Measurements from ENCODE around the gene SPX. TPM values are rescaled to one million over a fixed set of nuclear protein-coding genes. Genes with fewer than 3 reads are reported as not detected.

The SPX gene
- total and polyA plus RNA-seq, 11 donors, result 1.8 to 20.0 (median 12.8) TPM

- H3K36me3 ChIP-seq, result no peaks in the 10 kb centered on the region
- H3K27me3 ChIP-seq, result no peaks in the 10 kb centered on the region
- no peaks in the 10 kb centered on the region for H3K9me3 ChIP-seq
- ATAC-seq (no peak), DNase-seq (no peak)
- no peaks in the 10 kb centered on the region for H3K4me1 ChIP-seq
- no peak overlapping the region for H3K4me3 ChIP-seq
- TF ChIP-seq CTCF (IDR thresholded peaks at IDR 0.05), result no peak
- TF ChIP-seq POLR2A (IDR thresholded peaks at IDR 0.05), result no peak
- intact Hi-C loops (cut with DNase I), result no loop called here
- WGBS, 4 donors, result 39 to 60% (median 54%) methylated on average over 2 of the region's 2 CpGs
- no peak overlapping the region for H3K27ac ChIP-seq
These were observed 35.1 kb downstream of the SPX start for GRCh38 chr12:21561158-21561557.

- H3K4me3 ChIP-seq, result no peak overlapping the region
- H3K27me3 ChIP-seq, result no peaks in the 10 kb centered on the region
- TF ChIP-seq CTCF (IDR thresholded peaks at IDR 0.05), result no peak
- TF ChIP-seq POLR2A (IDR thresholded peaks at IDR 0.05), result no peak
- DNase-seq, result no peak
- no peak for ATAC-seq
- no peak overlapping the region for H3K27ac ChIP-seq
- H3K4me1 ChIP-seq, result no peaks in the 10 kb centered on the region
- H3K9me3 ChIP-seq, result no peaks in the 10 kb centered on the region
- intact Hi-C loops (cut with DNase I), result no loop called here
- 77 to 80% (median 79%) methylated on average over 2 of the region's 2 CpGs for WGBS, 4 donors
- no peaks in the 10 kb centered on the region for H3K36me3 ChIP-seq
These were observed 36.8 kb downstream of the SPX start for GRCh38 chr12:21562859-21563258.

- WGBS, 4 donors, result 85 to 89% (median 85%) methylated on average over 5 of the region's 5 CpGs
- intact Hi-C loops (cut with DNase I), result no loop called here
- DNase-seq, result no peak
- no peaks in the 10 kb centered on the region for H3K36me3 ChIP-seq
- H3K4me3 ChIP-seq, result no peak overlapping the region
- no peak for TF ChIP-seq CTCF (IDR thresholded peaks at IDR 0.05)
- ATAC-seq, result no peak
- no peaks in the 10 kb centered on the region for H3K4me1 ChIP-seq
- H3K9me3 ChIP-seq, result no peaks in the 10 kb centered on the region
- H3K27ac ChIP-seq, result no peak overlapping the region
- no peaks in the 10 kb centered on the region for H3K27me3 ChIP-seq
These were observed 40.3 kb downstream of the SPX start for GRCh38 chr12:21566223-21566906.

- intact Hi-C loops (cut with DNase I), result no loop called here
- TF ChIP-seq POLR2A (IDR thresholded peaks at IDR 0.05), result no peak
- no peak for TF ChIP-seq CTCF (IDR thresholded peaks at IDR 0.05)
- ATAC-seq, result no peak
- H3K27me3 ChIP-seq, result no peaks in the 10 kb centered on the region
- no peaks in the 10 kb centered on the region for H3K9me3 ChIP-seq
- H3K27ac ChIP-seq, result no peak overlapping the region
- no peak for DNase-seq
- no peak overlapping the region for H3K4me3 ChIP-seq
- 79 to 89% (median 83%) methylated on average over 3 of the region's 3 CpGs for WGBS, 4 donors
- no peaks in the 10 kb centered on the region for H3K36me3 ChIP-seq
- H3K4me1 ChIP-seq, result no peaks in the 10 kb centered on the region
These were observed 40.9 kb downstream of the SPX start for GRCh38 chr12:21566907-21567394.
